Measurements from ENCODE around the gene PPP1R14C. TPM values are rescaled to one million over a fixed set of nuclear protein-coding genes. Genes with fewer than 3 reads are reported as not detected.

The PPP1R14C gene
- total RNA-seq, 4 donors from 2014 or later = 34.7 to 102 (median 79.7) TPM

GRCh38 chr6:150200428-150201100 lies 57.7 kb downstream of the PPP1R14C start:
- Histone ChIP-seq H3K27ac (no peak overlapping the region), H3K27me3 (no peaks in the 10 kb centered on the region), H3K36me3 (no peaks in the 10 kb centered on the region), H3K9me3 (no peaks in the 10 kb centered on the region), H3K4me3 (replicated peaks in 1 of 3) (no peak overlapping the region), H3K4me1 (peaks cover 36 to 54% of the 10 kb centered on the region in 2 donors)
- intact Hi-C loops (cut with DNase I) = no loop called here
- no peak for DNase-seq
- TF ChIP-seq POLR2A (IDR thresholded peaks at IDR 0.05) = no peak
- TF ChIP-seq, protein P1, sequence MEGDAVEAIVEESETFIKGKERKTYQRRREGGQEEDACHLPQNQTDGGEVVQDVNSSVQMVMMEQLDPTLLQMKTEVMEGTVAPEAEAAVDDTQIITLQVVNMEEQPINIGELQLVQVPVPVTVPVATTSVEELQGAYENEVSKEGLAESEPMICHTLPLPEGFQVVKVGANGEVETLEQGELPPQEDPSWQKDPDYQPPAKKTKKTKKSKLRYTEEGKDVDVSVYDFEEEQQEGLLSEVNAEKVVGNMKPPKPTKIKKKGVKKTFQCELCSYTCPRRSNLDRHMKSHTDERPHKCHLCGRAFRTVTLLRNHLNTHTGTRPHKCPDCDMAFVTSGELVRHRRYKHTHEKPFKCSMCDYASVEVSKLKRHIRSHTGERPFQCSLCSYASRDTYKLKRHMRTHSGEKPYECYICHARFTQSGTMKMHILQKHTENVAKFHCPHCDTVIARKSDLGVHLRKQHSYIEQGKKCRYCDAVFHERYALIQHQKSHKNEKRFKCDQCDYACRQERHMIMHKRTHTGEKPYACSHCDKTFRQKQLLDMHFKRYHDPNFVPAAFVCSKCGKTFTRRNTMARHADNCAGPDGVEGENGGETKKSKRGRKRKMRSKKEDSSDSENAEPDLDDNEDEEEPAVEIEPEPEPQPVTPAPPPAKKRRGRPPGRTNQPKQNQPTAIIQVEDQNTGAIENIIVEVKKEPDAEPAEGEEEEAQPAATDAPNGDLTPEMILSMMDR (IDR thresholded peaks at IDR 0.05) = no peak
- 78 to 86% methylated on average over 6 of the region's 6 CpGs for WGBS, 2 donors

GRCh38 chr6:150201285-150201684 lies 58.4 kb downstream of the PPP1R14C start:
- no peak for TF ChIP-seq POLR2A (IDR thresholded peaks at IDR 0.05)
- TF ChIP-seq, protein P1 (IDR thresholded peaks at IDR 0.05) = no peak
- WGBS, 2 donors = 91 to 94% methylated on average over 8 of the region's 8 CpGs
- H3K4me1 ChIP-seq = peaks cover 29 to 47% of the 10 kb centered on the region in 2 donors
- no peak overlapping the region for H3K4me3 ChIP-seq (replicated peaks in 1 of 3)
- no peaks in the 10 kb centered on the region for H3K36me3 ChIP-seq
- no peak for DNase-seq
- no peaks in the 10 kb centered on the region for H3K27me3 ChIP-seq
- intact Hi-C loops (cut with DNase I) = no loop called here
- H3K9me3 ChIP-seq = no peaks in the 10 kb centered on the region
- no peak overlapping the region for H3K27ac ChIP-seq

GRCh38 chr6:150201772-150202329 lies 59.0 kb downstream of the PPP1R14C start:
- DNase-seq = no peak
- Histone ChIP-seq H3K9me3 (no peaks in the 10 kb centered on the region), H3K4me3 (replicated peaks in 1 of 3) (no peak overlapping the region), H3K36me3 (no peaks in the 10 kb centered on the region), H3K4me1 (peaks cover 24 to 41% of the 10 kb centered on the region in 2 donors), H3K27ac (peak overlapping the region in 2 of 3 donors; percentile 0 to 4), H3K27me3 (no peaks in the 10 kb centered on the region)
- TF ChIP-seq POLR2A (IDR thresholded peaks at IDR 0.05) = no peak
- TF ChIP-seq, protein P1 (IDR thresholded peaks at IDR 0.05) = no peak
- intact Hi-C loops (cut with DNase I) = no loop called here
- WGBS, 2 donors = 84% methylated on average over 9 of the region's 9 CpGs

GRCh38 chr6:150202404-150202803 lies 59.6 kb downstream of the PPP1R14C start:
- intact Hi-C loops (cut with DNase I) = no loop called here
- H3K36me3 ChIP-seq = no peaks in the 10 kb centered on the region
- no peak overlapping the region for H3K4me3 ChIP-seq (replicated peaks in 1 of 3)
- H3K27ac ChIP-seq = peak overlapping the region in 2 of 3 donors; percentile 0 to 4
- DNase-seq = peak in 1 of 2 donors; percentile 43
- TF ChIP-seq, protein P1 (IDR thresholded peaks at IDR 0.05) = no peak
- no peak for TF ChIP-seq POLR2A (IDR thresholded peaks at IDR 0.05)
- H3K9me3 ChIP-seq = no peaks in the 10 kb centered on the region
- WGBS, 2 donors = 67 to 87% methylated on average over 8 of the region's 8 CpGs
- peaks cover 19 to 36% of the 10 kb centered on the region in 2 donors for H3K4me1 ChIP-seq
- H3K27me3 ChIP-seq = no peaks in the 10 kb centered on the region

GRCh38 chr6:150202934-150203333 lies 60.1 kb downstream of the PPP1R14C start:
- Histone ChIP-seq H3K27me3 (no peaks in the 10 kb centered on the region), H3K4me3 (replicated peaks in 1 of 3) (no peak overlapping the region), H3K9me3 (no peaks in the 10 kb centered on the region), H3K27ac (no peak overlapping the region), H3K4me1 (peaks cover 19 to 35% of the 10 kb centered on the region in 2 donors), H3K36me3 (no peaks in the 10 kb centered on the region)
- no peak for TF ChIP-seq POLR2A (IDR thresholded peaks at IDR 0.05)
- TF ChIP-seq, protein P1 (IDR thresholded peaks at IDR 0.05) = no peak
- WGBS, 2 donors = 78 to 85% methylated on average over 3 of the region's 3 CpGs
- no peak for DNase-seq
- intact Hi-C loops (cut with DNase I) = no loop called here
